K562 (cell line): Measurements from ENCODE around the gene ZDHHC11. TPM values are rescaled to one million over a fixed set of nuclear protein-coding genes. Genes with fewer than 3 reads are reported as not detected.
A peak's percentile ranks its signal among the peaks of the same experiment; 100 is the strongest.

Experiments used
- ATAC-seq: fragments of 200-7000 bp; cut with Tn5 transposase; 3 replicates; pipeline ENCODE4 v1.9.1; 2020; ENCODE audit warnings: moderate library complexity
- BruUV-seq: library from RNA; stranded (reverse); fragments of 400-500 nt; replicated peaks from 2 replicates; lab custom pipeline; 2021; lab: Mats Ljungman, UMichigan
- CTCF ChIA-PET: fragments of 300-600 bp; formaldehyde crosslinking; extraction: SDS; loops from one replicate; lab custom pipeline; 2021; ENCODE audit warnings: low intra/inter-chr PET ratio; lab: Yijun Ruan, JAX
- POLR2A ChIA-PET: fragments of 300-600, 350-650 bp; sonication (Branson Sonifier 250); formaldehyde crosslinking; extraction: SDS; loops from one replicate; lab custom pipeline; 2021; ENCODE audit warnings: antibody characterized with exemption, inconsistent platforms; lab: Yijun Ruan, JAX
- DNase-seq, 4 experiments: peaks; one replicate each; pipeline versions ENCODE4 v3.0.0 to v3.0.0-alpha.2; 2011 to 2018; ENCODE audit warnings: low spot score in 3 of 4, mixed read lengths in 3 of 4; ENCODE audit errors: extremely low read depth in 1 of 4
- FAIRE-seq: peaks from 2 replicates; lab custom pipeline; 2011; peaks lifted over from hg19 to GRCh38; lab: Jason Lieb, UNC
- H2AFZ ChIP-seq: 2 replicates; pipeline ENCODE4 v1.6.0; 2011; ENCODE audit warnings: low read depth, low read length, control low read depth, inconsistent platforms
- H3K27ac ChIP-seq: fragments of 200-600 bp; 3 replicates; pipeline ENCODE4 v1.8.0; 2011; ENCODE audit warnings: low read depth, mild to moderate bottlenecking, control low read depth, inconsistent platforms, low read length, moderate library complexity, mixed read lengths; ENCODE audit errors: extremely low read depth
- H3K27me3 ChIP-seq, 2 experiments: fragments of 300-600 bp in 1 of 2; 2 replicates in 1 of 2; 3 replicates in 1 of 2; pipeline versions ENCODE4 v1.6.0 to v1.8.0; 2011; ENCODE audit warnings: inconsistent platforms in 2 of 2, low read length in 2 of 2, mild to moderate bottlenecking in 1 of 2, mixed read lengths in 1 of 2, moderate library complexity in 1 of 2; ENCODE audit not compliant: control insufficient read depth in 2 of 2, insufficient read depth in 2 of 2
- H3K36me3 ChIP-seq: fragments of 300-600 bp; 3 replicates; pipeline ENCODE4 v1.8.0; 2011; ENCODE audit warnings: mild to moderate bottlenecking, low read length, inconsistent platforms; ENCODE audit not compliant: control insufficient read depth, insufficient read depth
- H3K4me1 ChIP-seq, 2 experiments: fragments of 200-600 bp in 1 of 2; replicated peaks in 1 of 2; 2 replicates in 1 of 2; 3 replicates in 1 of 2; pipeline versions ENCODE4 v1.5.1 to v1.8.0; 2011; ENCODE audit warnings: inconsistent platforms in 2 of 2, low read length in 2 of 2, mild to moderate bottlenecking in 1 of 2, mixed read lengths in 1 of 2, moderate library complexity in 1 of 2; ENCODE audit not compliant: control insufficient read depth in 2 of 2, insufficient read depth in 2 of 2
- H3K4me2 ChIP-seq: 2 replicates; pipeline ENCODE4 v1.6.1; 2011; ENCODE audit warnings: low read length, control low read depth, inconsistent platforms, mixed read lengths; ENCODE audit not compliant: insufficient read depth
- H3K4me3 ChIP-seq: fragments of 200-600 bp; sonication (generic), shearing (Covaris generic); 2 replicates; pipeline ENCODE4 v1.5.1; 2016; ENCODE audit warnings: control low read depth, inconsistent platforms
- H3K79me2 ChIP-seq: fragments of 200-600 bp; 3 replicates; pipeline ENCODE4 v1.8.0; 2011; ENCODE audit warnings: low read length, inconsistent platforms; ENCODE audit not compliant: control insufficient read depth, insufficient read depth
- H3K9ac ChIP-seq, 2 experiments: 2 replicates each; pipeline versions ENCODE4 v1.6.0 to v1.6.1; 2011; ENCODE audit warnings: low read depth in 2 of 2, low read length in 2 of 2, control low read depth in 1 of 2, inconsistent platforms in 1 of 2, mild to moderate bottlenecking in 1 of 2, mixed read lengths in 1 of 2; ENCODE audit not compliant: insufficient read depth in 1 of 2
- H3K9me1 ChIP-seq: one replicate; pipeline ENCODE4 v1.6.0; 2011; ENCODE audit warnings: inconsistent platforms, mild to moderate bottlenecking, low read length, moderate library complexity; ENCODE audit not compliant: control insufficient read depth, insufficient read depth
- H3K9me3 ChIP-seq: replicated peaks from 2 replicates; pipeline ENCODE4 v1.5.1; 2011; ENCODE audit warnings: low read depth, low read length, inconsistent platforms; ENCODE audit not compliant: control insufficient read depth, insufficient read depth
- H4K20me1 ChIP-seq: replicated peaks from 2 replicates; pipeline ENCODE4 v1.6.1; 2011; ENCODE audit warnings: low read length, inconsistent platforms, mixed read lengths; ENCODE audit not compliant: control insufficient read depth, insufficient read depth
- CHAMP1 ChIP-seq: fragments of 450-650 bp; IDR thresholded peaks from 2 replicates; pipeline ENCODE4 v1.6.1; 2016; ENCODE audit warnings: mild to moderate bottlenecking
- CTCF ChIP-seq, 3 experiments: IDR thresholded peaks in 2 of 3; conservative IDR thresholded peaks in 1 of 3; 2 replicates each; pipeline ENCODE4 v1.5.1; 2011 to 2012; ENCODE audit warnings: low read length in 3 of 3, mild to moderate bottlenecking in 3 of 3, control low read depth in 2 of 3, improper control_type of control experiment in 1 of 3, inconsistent platforms in 1 of 3, low read depth in 1 of 3, mixed read lengths in 1 of 3, moderate library complexity in 1 of 3; ENCODE audit not compliant: insufficient read depth in 2 of 3
- FOXA3 ChIP-seq, 2 experiments: fragments of 450-650 bp in 1 of 2; sonication (generic) in 1 of 2; formaldehyde crosslinking; IDR thresholded peaks in 1 of 2; conservative IDR thresholded peaks in 1 of 2; 2 replicates each; pipeline versions ENCODE4 v1.4.0 to v1.8.0; 2020 to 2022; ENCODE audit warnings: mild to moderate bottlenecking in 2 of 2, missing genetic modification reagents in 1 of 2
- MYBL2 ChIP-seq, 2 experiments: fragments of 450-650 bp in 1 of 2; sonication (generic) in 1 of 2; formaldehyde crosslinking in 1 of 2; IDR thresholded peaks; 2 replicates each; pipeline versions ENCODE4 v1.6.1 to v1.8.1; 2017 to 2022; ENCODE audit warnings: borderline replicate concordance in 1 of 2, inconsistent platforms in 1 of 2, low read depth in 1 of 2, mild to moderate bottlenecking in 1 of 2, missing genetic modification reagents in 1 of 2, moderate library complexity in 1 of 2
- NFATC3 ChIP-seq: fragments of 450-650 bp; IDR thresholded peaks from 2 replicates; pipeline ENCODE4 v1.6.1; 2017; ENCODE audit warnings: mild to moderate bottlenecking
- PCBP2 ChIP-seq: fragments of 200-400 bp; formaldehyde crosslinking; IDR thresholded peaks from 2 replicates; pipeline ENCODE4 v1.6.1; 2018; ENCODE audit warnings: low read length, low read depth, mild to moderate bottlenecking, moderate library complexity; ENCODE audit not compliant: poor library complexity, severe bottlenecking
- PHTF2 ChIP-seq: fragments of 250-450 bp; sonication (Bioruptor Pico); IDR thresholded peaks from 2 replicates; pipeline ENCODE4 v1.5.0; 2021; ENCODE audit warnings: mild to moderate bottlenecking
- PTRF ChIP-seq: fragments of 450-650 bp; IDR thresholded peaks from 2 replicates; pipeline ENCODE4 v1.6.1; 2016; ENCODE audit warnings: mild to moderate bottlenecking, missing genetic modification characterization, missing compliant biosample characterization
- RNF2 ChIP-seq: sonication (generic); IDR thresholded peaks from 2 replicates; pipeline ENCODE4 v1.6.1; 2016
- ZFP30 ChIP-seq: fragments of 250-450 bp; sonication (Bioruptor Pico); IDR thresholded peaks from 2 replicates; pipeline ENCODE4 v1.8.0; 2022; ENCODE audit warnings: moderate library complexity, mild to moderate bottlenecking, inconsistent platforms, borderline replicate concordance
- ZFP36 ChIP-seq: fragments of 150-350 bp; IDR thresholded peaks from 2 replicates; pipeline ENCODE4 v1.6.1; 2018; ENCODE audit warnings: low read length, low read depth; ENCODE audit not compliant: partially characterized antibody
- ZNF584 ChIP-seq: fragments of 200-800 bp; sonication (Bioruptor generic); IDR thresholded peaks from 2 replicates; pipeline ENCODE4 v1.6.1; 2016; ENCODE audit warnings: low read depth, mild to moderate bottlenecking, missing genetic modification characterization, missing compliant biosample characterization
- ZNF740 ChIP-seq, 3 experiments: fragments of 200-800 bp in 1 of 3; sonication (Bioruptor generic) in 1 of 3; sonication (generic) in 1 of 3; formaldehyde crosslinking in 1 of 3; IDR thresholded peaks; 2 replicates each; pipeline versions ENCODE4 v1.6.1 to v1.8.0; 2016 to 2022; ENCODE audit warnings: mild to moderate bottlenecking in 2 of 3, missing compliant biosample characterization in 2 of 3, missing genetic modification characterization in 2 of 3, missing genetic modification reagents in 1 of 3
- WGBS: fragments of 100-300 bp; shearing (Covaris generic); methylation state at CpG from one replicate; pipeline ENCODE4 v1.1.6; 2016; ENCODE audit warnings: low coverage, mixed read lengths; ENCODE audit not compliant: insufficient coverage; ENCODE audit errors: missing lambda C conversion rate; 5-methylcytosine and 5-hydroxymethylcytosine counted together
- in situ Hi-C: fragments of 300-500 bp; cut with MboI; formaldehyde crosslinking; loops from 4 replicates; pipeline ENCODE4 v1.15.0; 2018; ENCODE audit warnings: inconsistent platforms, mixed read lengths
- intact Hi-C: fragments of 100-400 bp; cut with micrococcal nuclease; formaldehyde crosslinking; loops from 2 replicates; pipeline ENCODE4 v1.14.2; 2022
- polyA plus RNA-seq, 8 experiments: library from polyadenylated mRNA; depleted of rRNA in 4 of 8; stranded (reverse) in 5 of 8; unstranded in 3 of 8; fragments of >200 nt; fragmentation: Nextera tagmentation in 2 of 8; fragmentation: Illumina TruSeq in 1 of 8; extraction: Ambion mirVana in 2 of 8; extraction: Trizol in 1 of 8; gene quantifications; 2 replicates each; pipeline versions ENCODE4 v1.2.1 to v1.2.3, GENCODE V29; 2011 to 2014; ENCODE audit warnings: inconsistent platforms in 1 of 8, missing spikeins in 1 of 8
- total RNA-seq, 7 experiments: library from RNA; depleted of rRNA in 6 of 7; stranded (reverse); fragments of >200 nt in 6 of 7; fragmentation: Illumina TruSeq in 2 of 7; extraction: Trizol in 2 of 7; gene quantifications; 2 replicates each; pipeline versions ENCODE4 v1.2.1 to v1.2.3, GENCODE V29; 2011 to 2021; ENCODE audit warnings: low replicate concordance in 1 of 7

The ZDHHC11 gene
- total and polyA plus RNA-seq, 9 of the 15 experiments (the other 6 are each of a cell fraction or from before 2014, with no cell fraction given), result 0.07 to 2.3 (median 0.52) TPM

- in situ Hi-C loops (no loop called here), intact Hi-C loops (loop anchor here (10.0 kb wide), 1 partner anchor 177 kb away; no protein-coding TSS in a partner anchor)
- ATAC-seq (no peak), FAIRE-seq (peak; percentile 29), DNase-seq (no peak)
- no TSS peak for BruUV-seq
- no peaks in the 10 kb centered on the region for H3K9me1 ChIP-seq
- peaks cover 24 to 47% of the 10 kb centered on the region in 2 experiments for H3K27me3 ChIP-seq
- H4K20me1 ChIP-seq, result peaks cover 18% of the 10 kb centered on the region
- H3K9me3 ChIP-seq, result no peaks in the 10 kb centered on the region
- H3K4me3 ChIP-seq, result no peak overlapping the region
- ChIA-PET CTCF (no interaction called here), POLR2A (no interaction called here)
- H3K36me3 ChIP-seq, result no peaks in the 10 kb centered on the region
- no peak overlapping the region for H3K9ac ChIP-seq
- H3K27ac ChIP-seq, result no peak overlapping the region
- no peak overlapping the region for H3K4me2 ChIP-seq
- no peak for TF ChIP-seq PHTF2 (CRISPR knock-in tag)
- no peak for TF ChIP-seq ZFP36
- TF ChIP-seq CTCF (IDR thresholded peaks at IDR 0.05 in 2 of 3, conservative IDR thresholded peaks at IDR 0.05 in 1 of 3; ENCODE audit: insufficient read depth in 2 of 3, low read depth in 1 of 3, low read length in 3 of 3), result no peak
- TF ChIP-seq ZNF584 (CRISPR knock-in tag), result no peak
- TF ChIP-seq PCBP2, result no peak
- no peak for TF ChIP-seq NFATC3
- no peak for TF ChIP-seq ZFP30
- no peak for TF ChIP-seq PTRF (tag)
- TF ChIP-seq FOXA3 (CRISPR knock-in tag; conservative IDR thresholded peaks at IDR 0.05 in 1 of 2, IDR thresholded peaks at IDR 0.05 in 1 of 2), result no peak
- TF ChIP-seq MYBL2 (IDR thresholded peaks at IDR 0.05; ENCODE audit: low read depth), result no peak
- no peak for TF ChIP-seq MYBL2 (CRISPR knock-in tag; IDR thresholded peaks at IDR 0.05; ENCODE audit: borderline replicate concordance)
- TF ChIP-seq ZNF740 (CRISPR knock-in tag; IDR thresholded peaks at IDR 0.05), result no peak
- no peak for TF ChIP-seq ZNF740 (tag; IDR thresholded peaks at IDR 0.05)
- no peak for TF ChIP-seq RNF2
- TF ChIP-seq CHAMP1, result no peak
- no peak overlapping the region for H2AFZ ChIP-seq
- no peaks in the 10 kb centered on the region for H3K79me2 ChIP-seq
- peaks cover 0 to 36% of the 10 kb centered on the region in 2 experiments; a peak in 2 of 5 replicates for H3K4me1 ChIP-seq
- 5% methylated on average over 5 of the region's 5 CpGs for WGBS
Observed at GRCh38 chr5:852018-852417, 1.2 kb upstream of the ZDHHC11 start.
